ENCODE data around the gene ATP2C2.
"Not testable (repeated sequence)": the region's sequence is repeated elsewhere in the genome, so short reads cannot be mapped to it uniquely, and the experiment has no call there.

ATP2C2 gene, protein sequence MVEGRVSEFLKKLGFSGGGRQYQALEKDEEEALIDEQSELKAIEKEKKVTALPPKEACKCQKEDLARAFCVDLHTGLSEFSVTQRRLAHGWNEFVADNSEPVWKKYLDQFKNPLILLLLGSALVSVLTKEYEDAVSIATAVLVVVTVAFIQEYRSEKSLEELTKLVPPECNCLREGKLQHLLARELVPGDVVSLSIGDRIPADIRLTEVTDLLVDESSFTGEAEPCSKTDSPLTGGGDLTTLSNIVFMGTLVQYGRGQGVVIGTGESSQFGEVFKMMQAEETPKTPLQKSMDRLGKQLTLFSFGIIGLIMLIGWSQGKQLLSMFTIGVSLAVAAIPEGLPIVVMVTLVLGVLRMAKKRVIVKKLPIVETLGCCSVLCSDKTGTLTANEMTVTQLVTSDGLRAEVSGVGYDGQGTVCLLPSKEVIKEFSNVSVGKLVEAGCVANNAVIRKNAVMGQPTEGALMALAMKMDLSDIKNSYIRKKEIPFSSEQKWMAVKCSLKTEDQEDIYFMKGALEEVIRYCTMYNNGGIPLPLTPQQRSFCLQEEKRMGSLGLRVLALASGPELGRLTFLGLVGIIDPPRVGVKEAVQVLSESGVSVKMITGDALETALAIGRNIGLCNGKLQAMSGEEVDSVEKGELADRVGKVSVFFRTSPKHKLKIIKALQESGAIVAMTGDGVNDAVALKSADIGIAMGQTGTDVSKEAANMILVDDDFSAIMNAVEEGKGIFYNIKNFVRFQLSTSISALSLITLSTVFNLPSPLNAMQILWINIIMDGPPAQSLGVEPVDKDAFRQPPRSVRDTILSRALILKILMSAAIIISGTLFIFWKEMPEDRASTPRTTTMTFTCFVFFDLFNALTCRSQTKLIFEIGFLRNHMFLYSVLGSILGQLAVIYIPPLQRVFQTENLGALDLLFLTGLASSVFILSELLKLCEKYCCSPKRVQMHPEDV

DNA sequence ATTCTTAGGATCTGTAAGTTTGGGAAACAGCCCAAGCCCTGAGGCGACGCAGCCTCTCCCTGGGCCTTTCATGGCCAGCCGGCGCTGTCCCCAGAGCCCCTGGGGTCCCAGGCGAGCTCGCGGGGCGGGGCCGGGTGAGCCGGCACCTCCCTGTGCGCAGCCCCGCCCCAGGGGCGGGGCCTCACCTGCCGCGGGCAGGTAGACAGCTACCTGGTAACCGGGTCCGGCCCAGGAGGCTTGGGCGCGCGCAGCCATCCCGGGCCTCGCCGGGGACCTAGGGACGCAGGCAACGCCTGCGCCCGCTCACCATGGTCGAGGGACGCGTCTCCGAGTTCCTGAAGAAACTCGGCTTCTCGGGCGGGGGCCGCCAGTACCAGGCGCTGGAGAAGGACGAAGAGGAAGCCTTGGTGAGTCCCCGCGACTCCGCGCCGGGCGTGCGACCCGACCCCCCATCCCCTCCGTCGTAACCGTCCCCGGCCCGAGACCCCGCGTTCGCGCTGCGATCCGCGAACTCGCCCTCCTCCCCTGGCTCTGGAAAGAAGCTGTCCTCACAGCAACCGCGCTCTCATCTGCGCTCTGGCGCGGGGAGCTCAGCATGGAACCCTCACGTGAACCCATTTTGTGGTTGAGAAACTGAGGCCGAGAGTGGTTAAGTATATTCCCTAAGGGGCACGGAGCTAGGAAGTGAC is at the start of gene ATP2C2:
Gene ATP2C2 (plus strand): TSS at position 231 of the 689 bp plus-strand sequence. CDS start 78 bp downstream, at position 309.
- no peak for DNase-seq (ENCODE audit: low read depth)

DNA sequence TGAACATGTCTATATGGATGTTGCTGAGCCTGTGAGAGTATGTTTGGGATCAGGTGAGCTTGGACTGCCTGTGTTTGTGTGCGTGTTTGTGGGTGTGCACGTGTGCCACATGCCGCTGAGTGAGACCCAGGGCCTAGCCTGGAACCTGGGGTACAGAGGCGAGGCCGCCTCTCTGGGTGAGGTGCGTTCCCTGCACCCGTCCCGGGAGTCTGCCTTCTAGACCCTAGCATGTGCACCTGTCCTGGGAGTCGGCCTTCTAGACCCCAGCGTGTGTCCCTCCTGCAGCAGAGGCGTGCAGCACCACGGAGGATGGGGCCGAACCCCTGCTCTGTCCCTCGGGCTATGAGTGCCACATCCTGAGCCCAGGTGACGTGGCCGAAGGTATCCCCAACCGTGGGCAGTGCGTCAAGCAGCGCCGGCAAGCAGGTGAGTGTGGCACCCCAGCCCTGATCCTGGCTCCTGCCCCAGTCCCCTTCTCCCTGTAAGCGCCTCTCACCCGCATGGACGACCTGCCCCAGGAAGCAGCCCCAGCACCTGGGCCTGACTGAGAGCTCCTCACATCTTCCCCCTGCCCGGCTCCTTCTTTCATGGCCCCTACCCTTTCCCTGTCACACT is 49.1 kb upstream of the ATP2C2 start:
- no peak for DNase-seq (ENCODE audit: low read depth)

DNA sequence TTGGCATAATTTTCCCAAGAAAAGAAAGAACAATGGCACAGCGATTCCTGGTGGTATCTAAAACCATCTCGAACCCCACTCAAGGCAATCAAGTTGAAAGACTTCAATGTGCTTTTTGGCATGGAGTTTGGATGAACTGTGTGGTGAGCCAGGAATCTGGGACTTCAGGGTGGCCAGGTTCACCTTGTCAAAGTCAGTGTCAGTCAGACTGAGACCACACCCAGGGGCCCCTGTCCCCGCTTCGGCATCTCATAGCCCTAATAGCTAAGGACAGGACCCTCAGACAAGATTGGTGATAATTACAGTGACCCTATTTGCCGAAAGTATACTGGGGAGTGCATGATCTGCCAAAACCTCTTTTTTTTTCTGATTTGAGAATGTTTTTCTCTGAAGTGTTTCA is 47.8 kb upstream of the ATP2C2 start:
- no peak for DNase-seq (ENCODE audit: low read depth)

DNA sequence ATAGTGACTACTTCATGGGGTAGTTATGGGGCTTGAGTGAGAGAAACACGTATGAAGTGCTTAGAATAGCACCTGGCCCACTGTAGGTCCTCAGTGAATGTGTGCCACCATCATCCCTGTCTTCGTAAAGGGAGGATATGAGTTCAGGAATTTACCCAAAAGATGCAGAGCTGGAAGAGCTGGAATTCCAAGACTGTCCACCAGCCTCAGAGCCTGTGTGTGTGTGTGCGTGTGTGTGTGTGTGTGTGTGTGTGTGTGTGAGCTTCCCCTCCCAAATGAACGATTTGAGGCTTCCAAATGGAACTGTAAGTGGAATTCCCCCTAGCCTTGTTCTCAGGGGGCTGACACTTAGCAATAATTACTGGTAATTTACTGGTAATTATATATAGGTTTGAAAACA is 46.4 kb upstream of the ATP2C2 start:
- DNase-seq (ENCODE audit: low read depth): no peak

DNA sequence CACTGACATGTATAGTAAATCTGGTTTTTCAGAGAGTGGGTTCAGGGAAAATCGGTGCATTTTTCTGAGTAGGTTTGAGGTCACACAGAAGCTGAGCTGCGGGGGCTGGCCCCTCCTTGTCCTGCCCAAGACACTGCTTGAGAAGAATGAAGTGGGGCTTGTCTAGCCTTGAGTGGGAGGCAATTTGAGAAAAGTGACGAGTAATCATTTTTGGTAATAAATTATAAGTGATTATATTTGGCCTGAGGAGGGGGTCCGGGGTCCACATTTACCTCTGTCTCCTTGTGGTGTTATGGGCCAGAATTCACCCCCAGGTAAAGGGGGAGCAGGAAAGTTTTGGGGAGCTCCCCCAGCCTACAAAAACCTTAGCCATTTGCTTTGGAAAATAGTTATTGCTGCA is 45.6 kb upstream of the ATP2C2 start:
- no peak for DNase-seq (ENCODE audit: low read depth)

DNA sequence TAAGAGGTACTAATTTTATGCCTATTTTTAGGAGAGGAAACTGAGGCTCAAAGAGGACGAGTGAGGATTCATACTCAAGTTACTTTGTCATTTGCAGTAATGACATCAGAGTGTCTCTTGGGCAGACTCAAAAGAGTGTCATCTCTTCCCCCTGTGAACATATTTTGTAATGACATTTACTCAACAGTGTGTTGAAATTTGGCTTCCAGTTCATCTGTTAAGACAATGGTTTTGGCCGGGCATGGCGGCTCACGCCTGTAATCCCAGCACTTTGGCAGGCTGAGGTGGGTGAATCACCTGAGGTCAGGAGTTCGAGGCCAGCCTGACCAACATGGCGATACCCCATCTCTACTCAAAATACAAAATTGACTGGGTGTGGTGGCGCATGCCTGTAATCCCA is 44.7 kb upstream of the ATP2C2 start:
- DNase-seq (ENCODE audit: low read depth): no peak

DNA sequence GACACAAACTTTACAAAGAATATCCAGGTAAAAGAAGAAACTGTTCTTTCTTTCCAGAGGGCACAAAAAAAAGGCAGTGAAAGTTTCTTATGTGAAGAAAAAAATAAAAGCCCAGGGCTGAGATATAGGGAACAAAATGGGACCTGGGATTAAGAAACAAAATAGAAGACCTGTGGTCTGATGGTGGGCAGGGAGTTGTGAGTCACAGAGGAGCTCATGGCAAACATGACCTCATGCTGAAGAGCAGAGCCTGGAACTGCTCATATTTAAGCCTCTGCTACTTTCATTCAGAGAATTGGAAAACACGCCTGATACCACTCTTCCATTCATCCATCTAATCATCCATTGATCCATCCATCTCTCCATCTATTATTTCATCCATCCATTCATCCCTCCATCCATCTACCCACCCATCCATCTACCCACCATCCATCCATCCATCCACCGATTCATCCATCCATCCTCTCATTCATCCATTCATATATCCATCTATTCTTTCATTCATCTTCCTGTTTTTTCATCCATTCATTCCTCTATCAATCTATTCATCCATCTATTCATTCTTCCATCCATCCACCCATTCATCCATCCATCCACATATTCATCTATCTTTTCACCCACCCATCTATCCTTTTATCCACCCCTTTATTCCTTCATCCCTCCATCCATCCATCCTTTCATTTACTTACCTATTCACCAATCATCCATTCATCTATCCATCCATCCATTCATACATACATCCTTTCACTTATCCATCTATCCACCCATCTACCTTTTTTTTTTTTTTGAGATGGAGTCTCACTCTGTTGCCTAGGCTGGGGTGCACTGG is 43.7 kb upstream of the ATP2C2 start:
- no peak for DNase-seq (ENCODE audit: low read depth)

DNA sequence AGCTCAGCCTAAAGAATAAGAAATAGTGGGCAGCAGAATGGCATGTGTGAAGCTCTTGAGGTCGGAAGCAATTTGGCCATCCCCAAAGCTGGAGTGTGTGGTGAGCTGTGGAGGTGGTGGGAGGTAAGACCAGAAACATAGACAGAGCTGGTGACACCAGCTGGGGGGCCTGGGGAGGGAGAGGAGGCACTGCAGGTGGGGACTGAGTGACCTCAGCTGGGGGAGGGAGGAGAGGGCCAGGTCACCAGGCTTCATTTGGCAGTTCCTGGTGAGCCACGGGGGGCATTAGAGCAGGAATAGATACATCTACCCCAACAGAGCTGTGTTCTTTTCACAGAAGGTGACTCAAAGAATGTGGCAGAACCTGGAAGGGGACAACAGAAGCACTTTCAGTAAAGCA is 41.8 kb upstream of the ATP2C2 start:
- no peak for DNase-seq (ENCODE audit: low read depth)

DNA sequence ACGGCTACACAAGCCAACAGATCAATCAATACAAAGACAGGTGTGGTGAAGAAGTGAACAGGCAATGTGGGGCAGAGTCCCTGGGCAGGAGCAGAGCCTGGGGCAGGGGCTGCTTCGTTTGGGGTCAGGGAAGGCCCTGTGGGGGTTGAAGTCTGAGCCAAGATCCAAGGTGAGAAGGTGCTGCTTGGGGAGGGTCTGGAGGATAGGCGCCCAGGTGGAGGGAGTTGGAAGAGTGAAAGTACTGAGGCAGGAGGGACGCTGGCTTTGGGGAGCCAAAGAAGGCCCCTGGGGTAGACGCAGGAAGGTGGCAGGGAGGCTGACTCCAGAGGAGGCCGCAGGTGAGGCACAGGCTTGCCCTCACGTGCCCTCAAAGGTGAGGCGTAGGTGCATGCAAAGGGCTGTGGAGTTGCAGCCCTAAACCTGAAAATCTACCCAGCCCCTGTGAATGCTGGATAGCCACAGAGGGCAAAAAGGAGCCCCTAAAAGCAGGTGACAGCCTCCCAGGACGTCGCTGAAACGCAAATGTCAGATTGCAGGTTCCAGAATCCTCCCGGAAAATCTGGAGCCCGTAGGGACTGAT is 40.3 kb upstream of the ATP2C2 start:
- no peak for DNase-seq (ENCODE audit: low read depth)

DNA sequence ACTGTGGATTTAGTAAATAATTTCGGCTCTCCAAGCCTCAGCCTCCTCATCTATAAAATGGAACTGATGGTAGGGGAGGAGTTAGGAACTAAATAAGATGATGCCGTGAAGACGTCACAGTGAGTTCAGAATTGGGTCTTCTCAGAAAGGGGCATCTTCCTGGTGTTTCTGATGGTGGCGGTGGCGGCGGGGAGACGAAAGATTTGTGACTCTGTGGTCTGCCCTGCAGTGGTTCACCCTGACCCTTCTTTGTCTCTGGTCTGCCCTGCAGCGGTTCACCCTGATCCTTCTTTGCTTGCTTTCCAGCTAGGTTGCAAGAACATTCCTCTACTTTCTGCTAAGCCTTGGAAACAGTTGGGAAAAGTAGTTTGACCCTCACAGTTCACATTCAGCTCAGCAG is 39.3 kb upstream of the ATP2C2 start:
- no peak for DNase-seq (ENCODE audit: low read depth)

DNA sequence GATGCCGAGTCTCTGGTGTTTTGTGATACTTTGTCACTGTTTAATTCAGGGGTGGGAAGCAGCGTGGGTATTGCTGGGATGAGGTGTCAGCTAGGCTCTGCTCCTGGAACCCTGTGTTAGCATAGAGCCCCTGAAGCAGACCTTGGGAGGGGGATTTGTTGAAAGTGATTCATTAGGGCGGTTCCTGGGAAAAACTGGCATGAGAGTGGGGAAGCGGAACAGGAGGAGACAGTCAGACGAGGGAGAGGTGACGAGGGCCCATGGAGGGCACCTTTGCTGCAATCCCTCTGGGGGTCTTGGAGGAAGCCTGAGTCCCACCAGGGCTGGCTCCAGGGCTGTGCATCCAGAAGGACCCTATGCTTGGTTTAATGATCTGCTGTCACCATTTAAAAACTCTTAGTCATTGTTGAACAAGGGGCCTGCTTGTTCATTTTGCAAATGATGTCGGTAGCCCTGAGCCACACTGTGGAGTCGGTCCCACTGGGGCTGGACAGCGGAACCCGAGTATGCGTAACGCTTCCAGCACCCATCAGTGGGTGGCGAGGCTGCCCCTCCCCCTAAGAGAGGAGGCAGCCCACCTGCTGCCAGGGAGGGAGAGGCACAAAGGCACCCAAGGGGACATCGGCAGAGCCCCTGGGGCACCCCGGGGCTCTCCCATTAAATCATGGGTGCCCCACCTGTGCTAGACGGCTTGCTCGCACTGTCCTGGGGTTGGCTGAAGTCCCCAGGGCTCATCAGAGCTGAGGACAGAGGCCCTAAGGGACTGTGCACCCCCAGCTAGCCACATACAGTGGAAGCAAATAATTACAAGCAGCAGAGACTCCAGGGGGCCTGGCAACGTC is 38.3 kb upstream of the ATP2C2 start:
- no peak for DNase-seq (ENCODE audit: low read depth)

DNA sequence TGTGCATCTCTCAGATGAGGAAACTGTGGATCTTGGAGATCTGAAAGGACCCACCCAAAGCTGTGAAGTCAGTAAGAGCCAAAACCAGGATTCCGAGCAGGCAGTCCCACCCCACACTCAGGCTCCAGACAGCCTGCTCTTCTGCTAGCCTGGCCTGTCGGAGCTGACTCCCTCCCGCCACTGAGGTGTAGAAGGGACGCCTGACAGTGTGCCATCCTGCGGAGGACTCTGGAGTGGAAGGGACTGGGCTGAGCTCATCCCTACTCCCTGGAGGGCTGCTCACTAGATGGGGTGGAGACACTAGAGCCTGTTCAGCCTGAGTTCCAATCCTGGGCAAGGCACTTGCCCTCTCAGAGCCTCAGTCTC is 37.7 kb upstream of the ATP2C2 start:
- no peak for DNase-seq (ENCODE audit: low read depth)

DNA sequence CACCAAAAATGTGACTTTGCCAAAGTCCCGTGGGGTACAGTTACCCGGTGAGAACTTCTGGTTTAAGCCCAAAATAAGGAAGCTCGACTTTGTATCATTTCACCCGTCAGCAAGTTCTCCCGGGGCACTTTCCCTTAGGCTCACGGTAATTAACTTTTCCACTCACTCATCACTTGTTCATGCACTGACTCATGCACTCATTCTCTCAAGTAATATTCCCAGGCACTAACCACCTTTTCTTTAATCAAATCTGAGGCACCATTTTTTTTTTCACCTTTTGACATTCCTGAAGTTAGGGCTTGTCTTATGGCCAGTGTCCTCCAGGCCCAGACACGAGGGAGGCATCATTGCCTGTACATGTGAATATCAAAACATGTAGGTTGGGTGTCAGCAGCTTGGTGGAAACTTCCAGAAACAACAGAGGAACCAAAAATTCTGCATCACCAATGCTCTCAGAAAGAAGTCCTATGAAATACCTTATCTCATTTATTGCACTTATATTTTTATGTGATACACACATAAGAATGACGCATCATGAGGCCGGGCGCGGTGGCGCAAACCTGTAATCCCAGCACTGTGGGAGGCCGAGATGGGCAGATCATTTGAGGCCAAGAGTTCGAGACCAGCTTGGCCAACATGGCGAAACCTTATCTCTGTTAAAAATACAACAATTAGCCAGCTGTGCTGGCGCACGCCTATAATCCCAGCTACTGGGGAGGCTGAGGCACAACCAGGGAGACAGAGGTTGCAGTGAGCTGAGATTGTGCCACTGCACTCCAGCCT is 36.1 kb upstream of the ATP2C2 start:
- DNase-seq (ENCODE audit: low read depth): no peak

DNA sequence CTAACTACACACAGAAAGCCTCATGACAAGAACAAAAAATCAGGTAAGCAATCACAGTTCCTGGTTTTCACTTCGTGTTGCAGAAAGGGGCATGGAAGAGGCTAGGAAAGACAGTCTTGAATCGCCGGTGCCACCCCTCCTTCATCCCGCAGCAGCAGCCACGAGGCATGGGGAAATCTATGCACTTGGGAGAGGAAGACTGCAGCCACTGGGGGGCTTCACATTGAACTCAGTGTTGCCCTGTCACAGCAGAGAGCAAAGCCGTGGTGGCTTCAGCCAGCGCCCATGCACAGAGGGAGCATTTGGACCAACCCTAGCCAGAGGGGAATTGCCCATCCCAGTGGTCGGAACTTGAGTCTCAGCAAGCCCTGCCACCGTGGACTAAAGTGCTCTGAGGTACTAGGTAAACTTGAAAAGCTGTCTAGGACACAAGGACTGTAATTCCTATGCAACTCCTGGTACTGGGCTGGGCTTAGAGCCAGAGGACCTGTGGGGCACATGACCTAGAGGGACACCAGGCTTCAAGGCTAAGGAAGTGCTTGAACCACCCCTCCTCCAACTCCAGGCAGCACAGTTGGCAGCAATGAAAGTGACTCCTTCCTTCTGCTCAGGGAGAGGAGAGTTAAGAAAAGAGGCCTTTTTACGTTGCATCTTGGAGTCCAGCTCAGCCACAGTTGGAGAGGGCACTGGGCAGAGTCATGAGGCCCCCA is 35.2 kb upstream of the ATP2C2 start:
- DNase-seq (ENCODE audit: low read depth): no peak

DNA sequence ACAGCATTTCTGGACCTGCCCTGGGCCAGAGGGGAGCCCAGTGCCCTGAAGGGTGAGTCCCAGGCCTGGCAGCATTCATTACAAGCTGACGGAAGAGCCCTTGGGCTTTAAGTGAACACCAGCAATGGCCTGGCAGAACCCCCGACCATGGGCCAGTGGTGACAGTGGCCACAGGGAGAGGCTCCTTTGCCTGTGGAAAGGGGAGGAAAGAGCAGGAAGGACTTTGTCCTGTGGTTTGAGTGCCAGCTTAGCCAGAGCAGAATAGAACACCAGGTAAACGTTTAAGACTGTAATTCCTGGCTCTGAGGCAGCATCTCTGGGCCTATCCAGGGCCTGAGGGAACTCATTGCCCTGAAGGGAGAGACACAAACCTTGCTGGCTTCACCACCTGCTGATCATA is 34.3 kb upstream of the ATP2C2 start:
- no peak for DNase-seq (ENCODE audit: low read depth)

DNA sequence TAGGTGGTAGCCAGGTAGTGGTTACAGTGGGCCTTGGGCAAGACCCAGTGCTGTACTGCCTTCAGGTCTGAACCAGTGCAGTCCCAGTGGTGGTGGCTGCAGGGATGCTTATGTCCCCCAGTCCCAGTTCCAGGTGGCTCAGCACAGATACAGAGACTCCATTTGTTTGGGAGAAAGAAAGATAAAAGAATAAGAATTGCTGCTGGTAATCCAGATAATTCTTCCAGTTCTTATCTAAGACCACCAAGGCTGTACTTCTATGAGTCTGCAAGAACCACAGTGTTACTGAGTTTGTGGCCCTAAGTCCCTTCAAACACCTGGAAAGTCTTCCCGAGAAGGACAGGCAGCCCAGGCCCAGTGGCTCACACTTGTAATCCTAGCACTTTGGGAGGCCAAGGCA is 33.9 kb upstream of the ATP2C2 start:
- DNase-seq (ENCODE audit: low read depth): no peak

DNA sequence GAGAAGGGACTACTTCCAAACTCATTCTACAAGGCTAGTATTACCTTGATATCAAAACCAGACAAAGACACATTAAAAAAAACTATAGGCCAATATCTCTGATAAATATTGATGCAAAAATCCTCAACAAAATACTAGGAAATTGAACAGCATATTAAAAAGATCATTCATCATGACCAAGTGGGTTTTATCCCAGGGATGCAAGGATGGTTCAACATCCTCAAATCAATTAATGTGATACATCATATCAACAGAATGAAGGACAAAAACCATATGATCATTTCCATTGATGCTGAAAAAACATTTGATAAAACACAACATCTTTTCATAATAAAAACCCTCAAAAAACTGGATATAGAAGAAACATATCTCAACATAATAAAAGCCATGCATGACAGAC is 31.1 kb upstream of the ATP2C2 start:
- DNase-seq (ENCODE audit: low read depth): not testable (repeated sequence)

DNA sequence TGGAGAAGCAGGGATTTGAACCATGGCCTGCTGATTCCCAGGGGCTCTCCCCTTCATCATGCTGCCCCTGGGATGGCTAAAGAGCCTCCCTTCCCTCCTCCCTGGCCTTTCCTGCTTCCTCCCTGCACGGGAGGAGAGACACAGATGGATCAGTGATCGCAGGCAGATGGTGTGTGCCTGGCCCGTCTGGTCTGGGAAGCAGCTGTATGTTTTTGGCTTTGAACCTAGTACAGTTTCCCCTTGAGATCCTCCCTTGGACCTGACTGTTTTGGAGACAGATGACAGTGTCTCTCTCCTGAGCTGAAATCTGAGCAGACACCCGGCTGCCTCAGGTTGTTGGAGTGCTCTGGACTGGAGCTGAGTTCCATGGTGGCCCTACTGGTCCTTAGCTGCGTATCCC is 29.0 kb upstream of the ATP2C2 start:
- DNase-seq (ENCODE audit: low read depth): no peak

DNA sequence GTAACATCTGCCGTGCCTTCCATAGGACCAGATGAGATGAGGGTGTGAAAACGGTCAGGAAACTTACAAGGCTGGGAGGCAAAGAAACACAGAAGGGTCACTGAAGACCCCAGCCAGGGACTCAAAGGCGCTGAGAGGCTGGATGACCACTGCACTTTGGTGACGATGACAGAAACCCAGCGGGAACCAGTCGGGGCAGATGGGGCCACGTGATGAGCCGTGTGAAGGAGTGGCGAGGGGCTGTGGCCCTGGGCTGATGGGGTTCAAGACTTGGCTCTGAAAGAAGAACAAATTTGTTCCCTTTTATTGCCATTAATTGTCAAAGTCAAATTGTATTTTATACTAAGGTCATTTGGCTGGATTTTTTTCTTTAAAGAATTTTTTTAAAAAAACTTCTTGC is 28.6 kb upstream of the ATP2C2 start:
- no peak for DNase-seq (ENCODE audit: low read depth)
